ENCODE data around the gene FBXO33.
"Not testable (repeated sequence)": the region's sequence is repeated elsewhere in the genome, so short reads cannot be mapped to it uniquely, and the experiment has no call there.

Gene FBXO33

DNA sequence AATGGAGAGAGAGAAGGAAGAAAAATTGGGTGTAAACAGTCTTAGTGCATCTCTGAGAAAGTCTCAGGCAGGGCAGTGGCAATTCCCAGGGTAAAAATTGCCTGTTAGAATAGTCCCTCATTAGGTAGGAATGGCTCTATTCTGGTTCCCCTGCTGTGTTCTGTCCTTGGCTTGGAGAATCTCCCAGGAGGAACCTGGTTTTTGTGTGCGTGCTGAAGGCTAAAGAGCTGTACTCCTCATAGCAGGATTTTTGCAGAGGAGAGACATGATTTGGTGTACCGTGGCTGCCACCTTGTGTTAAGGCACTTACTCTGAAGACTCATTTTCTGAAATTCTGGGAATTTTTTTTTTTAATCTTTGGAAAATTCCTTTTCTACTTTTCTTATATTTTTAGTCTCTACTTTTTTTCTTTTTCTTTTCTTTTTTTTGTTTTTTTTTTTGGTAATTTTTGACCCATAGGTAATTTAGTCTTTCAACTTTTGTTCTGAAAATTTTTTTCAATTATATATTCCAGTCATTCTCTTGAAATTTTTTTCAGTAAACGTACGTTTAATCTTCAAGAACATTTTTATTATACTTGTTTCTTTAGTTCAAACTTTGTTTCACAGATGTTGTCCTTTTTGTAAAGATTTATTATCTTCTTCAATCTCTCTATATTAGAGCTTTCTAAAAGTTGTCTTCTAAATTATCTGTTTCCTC lies 63.8 kb downstream of the FBXO33 start:
- peak; percentile 21 for DNase-seq

DNA sequence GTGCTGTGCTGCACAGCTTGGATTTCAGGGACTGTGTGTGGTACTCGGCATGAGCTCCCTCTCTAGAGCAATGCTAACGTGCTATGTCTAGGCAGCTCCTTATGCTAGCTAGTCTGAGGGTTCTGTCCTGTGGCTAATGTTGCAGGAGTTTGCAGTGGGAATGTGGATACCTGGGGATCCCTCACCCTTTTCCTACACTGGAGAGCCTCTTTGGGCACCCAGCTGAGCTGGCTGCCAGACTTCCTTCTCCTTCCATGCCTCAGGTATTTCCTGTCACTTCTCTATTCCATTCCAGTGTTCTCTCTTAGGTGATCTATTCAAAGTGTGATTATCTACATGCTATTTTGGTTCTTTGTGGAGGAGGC lies 64.9 kb downstream of the FBXO33 start:
- DNase-seq = no peak

DNA sequence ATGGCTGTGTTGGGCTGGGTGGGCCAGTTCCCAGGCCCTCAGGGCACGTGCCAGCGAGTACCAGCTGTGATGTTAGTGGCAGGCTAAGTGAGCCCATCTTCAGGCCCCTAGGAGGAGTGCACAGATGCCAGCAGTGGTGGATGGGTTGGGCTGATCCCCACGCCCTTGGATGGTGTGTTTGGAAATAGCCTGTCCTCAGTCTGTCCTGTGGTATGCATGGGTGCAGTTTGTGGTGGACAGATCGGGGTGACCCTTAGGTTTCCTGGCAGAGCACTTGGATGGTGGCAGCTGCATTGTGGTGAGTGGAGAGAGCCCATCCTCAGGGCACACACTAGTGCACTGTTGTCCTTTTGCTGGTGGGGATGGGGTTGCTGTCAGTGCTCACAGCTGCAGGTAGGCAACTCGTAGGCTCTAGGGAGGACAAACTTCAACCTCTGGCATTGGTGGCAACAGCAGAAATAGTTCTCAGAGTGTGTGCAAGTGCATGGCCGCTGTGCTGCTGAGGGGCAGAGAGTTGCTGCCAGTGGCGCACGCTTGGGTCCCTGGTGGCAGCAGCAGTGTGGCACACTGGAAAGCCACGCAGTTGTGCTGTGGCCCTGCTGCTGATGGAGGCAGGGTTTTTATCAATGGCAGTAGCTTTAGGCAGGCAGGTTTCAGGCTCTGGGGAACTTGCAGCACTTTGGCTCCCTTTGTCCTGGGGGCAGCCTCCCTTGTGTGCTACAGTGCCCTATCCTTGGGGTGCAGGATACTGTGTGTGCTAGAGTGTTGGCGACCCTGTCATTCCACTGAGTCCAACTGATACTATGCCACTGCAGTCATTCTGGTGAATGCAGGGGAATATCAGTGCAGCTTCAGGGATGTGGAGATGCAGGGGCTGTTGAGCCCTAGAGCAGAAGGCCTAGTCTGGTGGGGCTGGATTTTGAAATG lies 65.5 kb downstream of the FBXO33 start:
- DNase-seq = no peak

GRCh38 chr14:39365354-39365753 lies 66.9 kb downstream of the FBXO33 start:
- no peak for DNase-seq

- DNase-seq = no peak
Measured at GRCh38 chr14:39364509-39364908, 67.7 kb downstream of the FBXO33 start.

- DNase-seq = not testable (repeated sequence)
Measured at GRCh38 chr14:39361556-39361955, 70.7 kb downstream of the FBXO33 start.

GRCh38 chr14:39360316-39360715 lies 71.9 kb downstream of the FBXO33 start:
- DNase-seq = no peak

DNA sequence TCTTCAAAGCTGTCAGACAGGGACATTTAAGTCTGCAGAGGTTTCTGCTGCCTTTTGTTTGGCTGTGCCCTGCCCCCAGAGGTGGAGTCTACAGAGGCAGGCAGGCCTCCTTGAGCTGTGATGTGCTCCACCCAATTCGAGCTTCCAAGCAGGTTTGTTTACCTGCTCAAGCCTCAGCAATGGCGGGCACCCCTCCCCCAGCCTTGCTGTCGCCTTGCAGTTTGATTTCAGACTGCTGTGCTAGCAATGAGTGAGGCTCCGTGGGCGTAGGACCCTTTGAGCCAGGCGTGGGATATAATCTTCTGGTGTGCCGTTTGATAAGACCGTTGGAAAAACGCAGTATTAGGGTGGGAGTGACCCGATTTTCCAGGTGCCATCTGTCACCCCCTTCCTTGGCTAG lies 73.2 kb downstream of the FBXO33 start:
- DNase-seq = not testable (repeated sequence)

DNA sequence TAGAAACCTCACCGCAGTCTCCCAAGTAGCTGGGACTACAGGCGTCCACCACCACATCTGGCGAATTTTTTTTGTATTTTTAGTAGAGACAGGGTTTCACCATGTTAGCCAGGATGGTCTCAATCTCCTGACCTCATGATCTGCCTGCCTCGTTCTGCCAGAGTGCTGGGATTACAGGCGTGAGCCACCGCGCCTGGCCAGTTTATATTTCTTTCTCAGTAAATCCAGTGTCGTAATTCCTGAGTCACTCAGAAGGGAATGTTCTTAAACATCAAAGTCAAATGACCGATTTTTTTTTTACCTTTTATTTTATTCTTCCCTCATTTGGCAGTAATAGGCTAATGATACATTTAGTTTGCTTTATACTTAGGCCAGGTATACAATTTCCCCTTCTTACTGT lies 80.5 kb downstream of the FBXO33 start:
- no peak for DNase-seq

DNA sequence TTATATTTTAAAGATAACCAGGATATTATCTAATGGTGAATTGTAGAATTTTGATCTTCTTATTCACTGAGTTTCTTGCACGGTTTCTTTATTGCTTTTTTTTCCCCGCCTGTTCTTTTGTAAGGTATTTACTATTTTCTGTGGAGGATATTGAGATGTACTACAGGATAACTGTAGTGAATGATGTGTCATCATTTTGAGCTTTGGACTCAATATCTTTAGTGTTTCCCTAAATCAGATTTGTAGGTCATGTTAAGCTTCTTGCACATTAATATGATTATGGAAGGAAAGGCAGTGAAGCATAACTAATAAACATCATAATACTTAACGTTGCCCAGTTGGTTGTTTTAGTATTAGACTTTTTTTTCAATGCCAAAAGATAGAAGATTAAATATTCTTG lies 81.4 kb downstream of the FBXO33 start:
- no peak for DNase-seq

All from activated T-cell treated with anti-CD3 and anti-CD28 coated beads, Interleukin-2, amount 50 U/mL, for 1 hour (primary cell).